ENCODE measurements around the gene TMEM233.
"Not testable (repeated sequence)": the region's sequence is repeated elsewhere in the genome, so short reads cannot be mapped to it uniquely, and the experiment has no call there.

Gene TMEM233

DNA sequence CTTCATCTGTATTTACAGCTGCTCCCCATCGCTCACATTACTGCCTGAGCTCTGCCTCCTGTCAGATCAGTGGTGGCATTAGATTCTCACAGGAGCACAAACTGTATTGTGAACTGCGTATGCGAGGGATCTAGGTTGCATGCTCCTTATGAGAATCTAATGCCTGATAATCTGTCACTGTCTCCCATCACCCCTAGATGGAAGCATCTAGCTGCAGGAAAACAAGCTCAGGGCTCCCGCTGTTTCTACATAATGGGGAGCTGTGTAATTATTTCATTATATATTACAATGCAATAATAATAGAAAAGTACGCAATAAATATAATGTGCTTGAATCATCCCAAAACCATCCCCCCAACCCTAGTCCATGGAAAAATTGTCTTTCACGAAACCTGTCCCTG is 64.6 kb downstream of the TMEM233 start:
- not testable (repeated sequence) for DNase-seq (ENCODE audit: low read depth)

DNA sequence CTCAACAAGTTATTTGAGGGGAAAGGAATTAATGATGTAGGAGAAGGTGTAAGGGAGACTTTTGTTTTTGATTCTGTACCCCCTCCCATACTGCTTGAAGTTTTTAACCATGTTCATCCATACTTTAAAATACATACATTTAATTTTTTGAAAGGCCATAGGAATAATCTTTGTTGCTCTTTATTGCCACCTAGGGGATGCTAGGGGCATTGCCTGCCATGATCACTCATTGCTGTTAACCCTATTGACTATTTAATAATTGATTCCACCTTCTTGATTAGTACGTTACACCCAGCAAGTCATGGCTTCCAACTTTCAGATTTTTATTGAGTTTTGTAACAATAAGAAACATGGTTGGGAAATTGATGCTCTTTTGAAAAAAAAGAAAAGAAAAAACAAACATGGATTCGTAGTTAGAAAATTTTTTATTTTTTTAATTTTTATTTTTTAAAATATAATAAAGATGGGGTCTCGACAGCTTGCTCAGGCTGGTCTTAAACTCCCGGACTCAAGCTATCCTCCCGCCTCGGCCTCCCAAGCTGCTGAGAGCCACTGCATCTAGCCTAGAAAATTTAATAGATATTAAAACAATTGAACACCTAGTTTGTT is 65.8 kb downstream of the TMEM233 start:
- DNase-seq (ENCODE audit: low read depth) = peak; percentile 19

DNA sequence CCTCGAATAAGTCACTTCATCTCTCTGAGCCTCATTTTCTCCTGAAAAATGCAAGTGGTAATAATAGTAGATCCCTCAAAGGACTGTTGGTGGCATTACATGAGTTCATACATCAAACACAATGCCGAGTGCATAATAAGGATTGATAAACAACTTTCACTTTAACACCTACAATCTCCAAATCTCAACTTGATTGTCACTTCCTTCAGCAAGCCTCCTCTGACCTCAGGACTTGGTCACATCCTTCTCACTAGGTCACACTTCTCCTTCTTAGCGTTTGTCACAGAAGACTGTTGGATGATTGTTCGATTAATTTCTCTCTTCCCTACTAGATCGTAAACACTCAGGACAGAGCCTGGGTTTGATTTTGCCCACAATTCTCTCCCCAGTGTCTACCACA is 66.5 kb downstream of the TMEM233 start:
- no peak for DNase-seq (ENCODE audit: low read depth)

DNA sequence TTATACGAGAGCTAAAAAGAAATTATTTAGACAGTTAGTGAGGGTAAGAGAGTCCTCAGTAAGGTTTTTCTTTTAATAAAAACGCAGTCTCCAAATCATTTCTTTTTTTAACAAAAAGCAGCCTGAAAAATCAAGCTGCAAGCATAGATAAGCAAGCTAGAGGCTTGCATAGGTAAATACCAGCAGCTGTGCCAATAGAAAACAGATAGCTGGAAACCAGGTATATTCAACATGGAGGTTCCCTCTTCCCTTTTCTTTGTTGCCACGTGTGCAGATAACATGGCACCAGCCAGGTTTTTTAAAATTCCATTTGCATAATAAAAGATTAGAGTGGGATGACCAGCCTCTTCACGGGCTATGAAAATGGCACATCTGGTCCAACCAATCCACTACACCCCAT is 68.3 kb downstream of the TMEM233 start:
- DNase-seq (ENCODE audit: low read depth) = no peak

DNA sequence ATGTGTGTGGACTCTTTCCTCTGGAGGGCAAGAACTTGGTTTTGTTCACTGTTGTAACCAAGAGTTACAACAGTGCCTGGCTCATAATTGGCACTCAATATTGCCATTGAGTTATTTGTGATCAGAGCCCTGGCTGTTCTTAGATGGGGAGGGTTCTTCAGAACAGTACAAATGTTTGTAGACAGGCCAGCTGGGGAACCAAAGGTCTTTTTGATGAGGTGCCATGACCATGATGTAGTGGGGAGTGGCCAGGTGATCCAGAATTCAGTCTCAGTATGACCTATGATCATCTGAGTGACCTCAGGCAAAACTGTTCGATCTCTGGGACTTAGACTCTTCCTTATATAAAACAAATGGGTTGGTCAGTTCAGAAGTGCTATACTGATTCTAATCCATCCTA is 71.1 kb downstream of the TMEM233 start:
- DNase-seq (ENCODE audit: low read depth) = no peak

DNA sequence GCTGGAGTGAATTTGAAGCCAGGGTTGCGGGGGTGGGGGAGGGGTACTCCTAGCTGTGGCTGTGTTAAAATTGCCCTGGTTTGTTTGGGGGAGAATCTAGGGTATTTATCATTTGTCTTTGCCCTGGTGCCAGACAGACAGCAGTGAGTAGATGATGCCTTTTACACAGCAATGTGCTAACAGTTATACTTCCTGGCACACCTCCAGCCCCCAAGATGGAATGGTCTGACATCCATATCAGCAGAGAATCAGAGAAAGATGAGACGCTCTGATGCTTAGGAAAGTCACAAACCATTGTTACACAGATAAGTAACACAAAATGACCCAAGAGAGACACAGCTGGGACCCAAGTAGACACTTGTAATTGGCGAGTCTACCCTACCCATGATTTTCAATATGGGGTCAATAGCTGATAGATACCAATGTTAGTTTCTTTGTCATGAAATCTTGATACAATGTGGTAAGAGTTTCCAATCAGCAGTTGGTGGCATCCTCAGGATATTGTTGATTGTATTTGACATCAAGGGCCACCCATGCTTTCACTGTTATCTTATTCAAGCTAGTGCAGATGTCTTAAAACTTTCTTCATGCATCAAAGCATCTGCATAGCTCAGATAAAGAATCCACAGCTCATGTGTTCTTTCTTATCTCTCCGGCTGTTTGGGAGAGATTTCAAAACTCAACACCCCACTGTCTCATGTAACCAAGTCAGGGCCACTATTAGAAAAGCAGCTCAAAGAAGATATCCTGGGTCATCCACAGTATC is 71.8 kb downstream of the TMEM233 start:
- DNase-seq (ENCODE audit: low read depth) = no peak

DNA sequence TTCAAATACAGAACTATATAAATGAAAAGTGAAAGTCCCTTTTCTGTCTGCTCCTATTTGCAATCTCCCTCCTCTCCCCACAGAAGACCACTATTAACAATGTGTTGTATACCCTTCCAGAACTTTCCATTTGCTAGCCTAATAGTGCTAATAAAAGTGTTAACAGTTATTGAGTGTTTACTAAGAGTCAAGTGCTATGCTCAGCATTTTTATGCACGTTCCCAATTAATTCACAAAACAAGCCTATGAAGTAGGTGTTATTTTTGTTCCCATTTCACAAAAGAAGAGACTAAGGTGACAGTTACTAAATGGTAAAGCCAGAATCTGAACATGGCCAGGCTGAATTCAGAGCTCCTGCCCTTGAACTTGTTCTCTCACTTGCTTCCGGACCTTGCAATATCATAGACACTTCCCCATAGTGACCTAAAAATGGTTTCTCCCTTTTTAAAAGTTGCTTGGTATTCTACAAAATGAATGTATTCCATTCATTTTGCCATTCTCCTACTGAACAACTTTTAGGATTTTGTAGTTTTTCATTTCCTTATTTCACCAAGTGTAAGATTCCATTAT is 72.7 kb downstream of the TMEM233 start:
- DNase-seq (ENCODE audit: low read depth) = no peak

DNA sequence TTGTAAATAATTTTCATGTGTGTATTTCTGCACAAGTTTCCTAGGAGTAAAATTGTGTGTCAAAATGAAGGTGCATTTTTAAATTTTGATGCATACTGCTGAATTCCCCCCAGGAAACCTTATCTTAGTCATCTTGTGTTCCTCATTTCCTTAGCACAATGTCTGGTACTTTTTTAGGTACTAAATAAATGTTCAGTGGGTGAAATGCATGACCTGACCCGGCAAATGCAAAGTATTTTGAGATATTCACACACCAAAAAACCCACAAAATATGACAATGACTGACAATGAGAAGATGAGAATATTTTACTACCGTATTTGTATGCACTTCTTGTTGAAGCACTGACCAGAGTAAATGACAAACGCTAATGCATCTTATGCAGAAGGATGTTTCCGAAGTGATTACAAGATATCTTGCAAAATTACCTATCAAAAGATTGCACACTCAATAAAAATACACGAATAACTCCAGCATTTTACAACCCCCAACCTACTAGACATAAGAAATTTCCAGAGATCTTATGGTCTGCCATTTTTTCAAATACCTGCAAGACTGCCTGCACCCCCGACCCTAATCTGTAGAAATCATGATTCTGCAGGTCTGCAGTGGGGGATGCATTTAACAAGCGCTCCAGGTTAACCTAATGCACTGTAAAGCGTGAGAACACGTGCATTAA is 73.5 kb downstream of the TMEM233 start:
- no peak for DNase-seq (ENCODE audit: low read depth)

DNA sequence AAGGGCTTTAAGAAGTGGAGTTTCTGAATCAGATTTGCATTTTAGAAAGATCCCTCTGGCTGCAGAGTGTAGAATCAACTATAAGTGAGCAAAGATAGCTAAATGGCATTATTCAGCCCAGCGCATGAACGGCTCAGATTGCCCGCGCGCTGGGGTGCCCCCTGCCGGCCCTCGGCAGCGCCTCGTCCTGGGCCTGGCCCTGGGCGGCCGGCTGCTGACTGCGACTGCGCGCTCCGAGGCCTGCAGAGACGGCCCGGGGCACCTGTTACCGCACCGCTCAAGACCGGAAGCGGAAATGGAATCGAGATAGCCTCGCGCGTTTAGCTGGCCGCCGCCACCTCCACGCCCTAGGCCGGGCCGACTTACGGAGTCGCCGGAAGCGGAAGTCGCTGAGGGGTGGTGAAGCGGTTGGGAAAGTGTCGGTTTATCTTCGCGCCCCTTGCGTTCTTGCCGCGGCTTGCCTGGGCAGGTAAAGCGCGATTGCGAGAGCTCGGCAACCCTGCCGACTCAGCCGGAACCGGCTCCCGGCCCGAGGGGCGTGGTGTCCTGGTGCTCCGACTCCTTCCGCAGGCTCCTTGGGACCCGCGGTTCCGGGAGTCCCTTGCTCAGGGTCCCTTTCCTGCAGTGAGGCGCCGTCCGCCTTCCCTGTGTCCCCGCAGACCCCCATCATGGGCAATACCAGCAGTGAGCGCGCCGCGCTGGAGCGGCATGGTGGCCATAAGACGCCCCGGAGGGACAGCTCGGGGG is 74.2 kb downstream of the TMEM233 start, which contains the start of gene PRKAB1:
Gene PRKAB1 (plus strand): TSS at position 557 of the 747 bp plus-strand sequence. CDS start 112 bp downstream, at position 669.
- DNase-seq (ENCODE audit: low read depth) = peak; percentile 88

DNA sequence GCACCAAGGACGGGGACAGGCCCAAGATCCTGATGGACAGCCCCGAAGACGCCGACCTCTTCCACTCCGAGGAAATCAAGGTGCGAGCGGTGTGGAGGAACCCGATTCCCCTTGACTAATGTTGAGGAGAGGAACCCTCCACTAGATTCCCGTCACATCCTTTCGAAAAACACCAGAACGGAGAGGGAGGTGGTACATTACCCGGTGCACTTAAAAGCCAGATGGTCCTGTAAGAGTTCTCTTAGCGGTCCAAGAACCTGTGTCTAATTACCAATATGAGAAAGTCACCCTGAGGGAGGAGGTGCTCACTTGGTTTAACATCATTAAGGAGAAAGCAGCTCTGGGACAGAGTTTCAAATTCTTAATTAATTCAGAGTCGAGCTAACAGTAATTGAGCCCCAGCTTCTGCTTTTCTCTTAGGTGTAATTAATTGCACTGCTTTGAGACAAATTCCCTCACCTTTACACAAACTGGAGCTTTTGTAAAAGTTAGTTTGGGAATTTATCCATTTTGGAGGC is 74.8 kb downstream of the TMEM233 start:
- no peak for DNase-seq (ENCODE audit: low read depth)

DNA sequence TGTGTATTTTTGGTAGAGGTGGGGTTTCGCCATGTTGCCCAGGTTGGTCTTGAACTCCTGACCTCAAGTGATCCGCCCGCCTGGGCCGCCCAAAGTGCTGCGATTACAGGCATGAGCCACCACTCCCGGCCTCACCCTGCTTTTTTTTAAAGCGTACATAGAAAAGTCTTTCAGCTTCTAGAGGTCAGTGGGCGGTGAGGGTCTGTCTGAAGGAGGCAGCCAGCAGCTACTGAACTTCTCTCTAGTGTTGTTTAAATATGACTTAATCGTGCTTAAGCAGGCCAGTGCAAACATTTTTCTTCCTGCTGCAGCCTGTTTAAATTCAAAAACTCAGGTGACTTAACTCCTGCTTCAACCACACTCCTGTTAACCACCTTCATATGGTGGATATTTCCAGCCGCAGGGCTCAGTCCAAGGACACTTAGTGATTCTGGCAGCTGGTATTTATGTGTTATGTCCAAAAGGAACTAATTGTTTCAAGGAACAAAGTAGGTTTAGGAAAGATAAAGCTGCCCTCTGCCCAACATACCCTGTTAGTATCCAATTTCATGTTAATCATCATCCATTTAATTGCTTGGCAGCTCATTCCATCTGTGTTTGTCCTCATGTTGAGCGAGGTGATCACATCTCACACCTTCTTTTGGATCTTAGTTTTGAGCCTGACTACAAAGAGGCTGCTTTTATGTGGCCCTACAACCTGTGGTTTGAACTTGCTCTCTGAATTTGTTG is 76.3 kb downstream of the TMEM233 start:
- no peak for DNase-seq (ENCODE audit: low read depth)

DNA sequence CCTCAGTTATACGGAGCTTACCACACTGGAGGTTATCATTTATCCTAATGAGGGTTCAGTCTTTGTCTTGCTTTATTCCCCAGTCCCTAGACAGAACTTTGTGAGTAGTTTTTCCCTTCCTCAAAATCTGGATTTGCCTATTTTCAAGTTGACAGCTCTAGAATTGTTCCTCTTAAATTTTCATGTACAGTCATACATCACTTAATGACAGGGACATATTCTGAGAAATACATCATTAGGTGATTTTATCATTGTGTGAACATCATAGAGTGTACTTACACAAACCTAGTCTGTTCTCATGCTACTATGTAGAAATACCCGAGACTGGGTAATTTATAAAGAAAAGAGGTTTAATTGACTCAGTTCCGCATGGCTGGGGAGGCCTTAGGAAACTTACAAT is 77.5 kb downstream of the TMEM233 start:
- no peak for DNase-seq (ENCODE audit: low read depth)

DNA sequence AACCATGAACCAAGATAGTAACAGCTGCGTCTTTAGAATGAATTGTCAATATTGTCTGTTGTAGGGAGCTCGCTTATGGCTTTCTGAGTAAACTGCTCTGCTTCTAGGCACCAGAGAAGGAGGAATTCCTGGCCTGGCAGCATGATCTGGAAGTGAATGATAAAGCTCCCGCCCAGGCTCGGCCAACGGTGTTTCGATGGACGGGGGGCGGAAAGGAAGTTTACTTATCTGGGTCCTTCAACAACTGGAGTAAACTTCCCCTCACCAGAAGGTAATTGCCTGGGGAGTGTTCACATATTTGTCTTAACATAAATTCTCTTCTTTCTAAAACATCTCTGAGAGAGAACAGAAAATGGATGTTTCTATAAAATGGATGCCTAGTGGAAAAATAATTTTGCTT is 78.6 kb downstream of the TMEM233 start:
- no peak for DNase-seq (ENCODE audit: low read depth)

DNA sequence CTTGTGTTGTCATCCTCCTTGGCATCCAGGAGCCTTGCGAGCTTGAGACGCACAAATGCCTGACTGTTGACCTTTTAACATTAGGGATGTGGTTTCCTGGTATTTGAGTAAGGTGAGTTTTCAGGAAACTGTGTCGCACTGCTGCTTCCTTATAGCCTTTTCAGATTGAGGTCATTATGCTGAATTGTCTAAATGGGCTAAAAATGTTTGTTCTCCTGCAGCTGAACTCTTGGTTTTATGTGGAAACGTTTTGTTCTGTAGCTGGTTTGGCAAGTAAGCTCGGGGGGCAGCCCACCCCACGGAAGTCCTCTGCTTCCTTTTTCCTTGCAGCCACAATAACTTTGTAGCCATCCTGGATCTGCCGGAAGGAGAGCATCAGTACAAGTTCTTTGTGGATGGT is 80.1 kb downstream of the TMEM233 start:
- DNase-seq (ENCODE audit: low read depth) = no peak

DNA sequence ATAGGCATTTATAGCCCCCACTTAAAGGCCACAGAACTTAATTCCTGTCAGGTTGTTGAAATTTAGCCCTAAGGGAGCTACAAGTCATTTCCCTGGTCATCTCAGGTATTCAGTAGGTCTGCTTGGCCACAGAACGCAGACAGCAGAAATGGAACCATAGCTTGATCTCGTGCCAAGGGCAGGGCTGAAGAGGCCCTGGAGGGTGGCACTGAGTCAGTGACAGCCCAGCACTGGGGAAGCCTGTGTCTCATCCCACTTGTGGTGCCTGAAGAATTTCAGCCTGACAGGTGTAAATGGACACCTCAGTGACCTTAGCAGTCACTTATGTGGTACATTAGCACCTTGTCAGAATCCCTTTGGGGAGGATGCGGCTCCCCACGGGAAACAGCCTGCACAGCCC is 81.0 kb downstream of the TMEM233 start:
- no peak for DNase-seq (ENCODE audit: low read depth)

DNA sequence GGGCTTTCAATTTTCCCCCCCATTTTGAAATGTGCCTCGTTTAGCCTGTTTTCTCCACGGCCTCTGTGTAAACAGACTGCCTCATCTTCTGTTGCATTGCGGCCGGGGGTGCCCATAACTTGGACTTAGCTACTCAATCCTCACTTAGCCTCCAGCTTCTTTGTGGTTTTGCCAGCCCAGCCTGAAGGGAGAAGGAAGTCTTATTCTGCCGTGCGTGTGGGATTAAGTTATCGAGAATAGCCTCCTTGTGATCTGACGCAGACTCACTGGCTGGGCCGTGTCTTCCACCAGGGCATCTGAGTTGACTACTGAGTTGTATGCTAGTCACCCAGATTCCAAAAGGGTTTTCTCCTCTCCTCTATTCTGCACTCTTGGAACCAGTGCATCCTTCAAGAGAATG is 82.4 kb downstream of the TMEM233 start:
- no peak for DNase-seq (ENCODE audit: low read depth)

DNA sequence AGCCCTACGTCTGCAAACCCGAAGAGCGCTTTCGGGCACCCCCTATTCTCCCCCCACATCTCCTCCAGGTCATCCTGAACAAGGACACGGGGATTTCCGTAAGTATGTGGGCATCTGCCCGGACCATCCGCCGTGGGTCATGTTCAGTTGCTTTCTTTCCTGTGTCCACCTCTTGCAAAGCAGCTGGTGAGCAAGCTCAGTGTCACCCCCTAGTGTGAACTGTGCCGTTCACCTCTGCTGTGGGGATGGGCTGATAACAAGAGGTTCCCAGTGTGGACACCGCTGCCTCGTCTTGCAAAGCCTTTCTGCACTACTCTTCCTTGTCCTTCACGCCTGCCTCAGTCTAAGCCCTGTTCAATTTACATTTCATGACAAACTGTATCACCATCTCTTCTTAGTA is 83.0 kb downstream of the TMEM233 start:
- DNase-seq (ENCODE audit: low read depth) = no peak

DNA sequence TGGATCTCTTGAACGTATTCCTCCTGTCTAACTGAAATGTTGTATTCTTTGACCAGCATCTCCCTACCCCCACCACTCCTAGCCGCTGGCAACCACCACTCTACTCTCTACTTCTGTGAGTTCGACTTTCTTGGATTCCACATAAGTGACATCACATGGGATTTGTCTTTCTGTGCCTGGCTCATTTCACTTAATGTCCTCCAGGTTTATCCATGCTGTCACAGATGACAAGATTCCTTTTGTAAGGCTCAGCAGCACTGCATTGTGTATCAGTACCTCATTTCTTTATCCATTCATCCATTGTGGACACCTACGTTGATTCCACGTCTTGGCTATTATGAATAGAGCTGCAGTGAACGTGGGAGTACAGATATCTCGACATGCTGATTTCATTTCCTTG is 84.9 kb downstream of the TMEM233 start:
- no peak for DNase-seq (ENCODE audit: low read depth)

DNA sequence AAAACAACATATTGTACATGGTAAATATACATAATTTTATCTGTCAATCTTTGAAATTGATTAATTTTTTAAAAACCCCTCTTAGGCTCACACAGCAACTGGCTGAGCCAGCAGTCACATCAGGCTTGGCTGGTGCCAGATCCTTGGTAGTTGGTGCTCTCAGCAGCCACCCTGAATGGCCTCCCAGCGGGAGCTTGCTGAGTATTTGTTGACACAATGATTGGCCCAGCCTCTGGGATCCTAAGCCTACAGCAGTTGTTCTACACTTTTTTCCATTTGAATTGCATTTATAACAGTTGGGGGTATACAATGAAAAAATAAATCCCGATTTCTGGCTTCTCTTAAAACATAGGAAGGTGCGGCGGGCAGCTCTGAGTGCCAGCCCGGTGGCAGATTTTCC is 85.5 kb downstream of the TMEM233 start:
- no peak for DNase-seq (ENCODE audit: low read depth)

DNA sequence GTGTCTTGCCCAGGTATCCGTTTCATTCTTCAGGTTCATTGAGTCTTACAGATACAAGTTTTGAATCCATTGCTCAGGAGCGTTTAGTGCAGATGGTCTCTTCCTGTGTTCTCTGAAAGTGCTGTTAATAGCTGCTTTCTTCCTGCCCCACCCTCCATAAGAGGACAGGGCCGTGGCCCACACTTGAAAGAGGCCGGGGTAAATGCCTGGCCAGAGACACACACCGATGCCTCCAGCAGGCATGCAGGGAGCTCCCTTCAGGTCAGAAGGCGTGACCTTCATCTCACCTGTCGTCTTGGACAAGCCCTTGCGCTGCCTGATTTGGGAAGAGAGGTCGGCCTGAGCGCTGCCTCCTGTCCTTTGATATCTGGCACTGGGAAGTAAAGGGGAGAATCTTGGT is 85.9 kb downstream of the TMEM233 start:
- no peak for DNase-seq (ENCODE audit: low read depth)

DNA sequence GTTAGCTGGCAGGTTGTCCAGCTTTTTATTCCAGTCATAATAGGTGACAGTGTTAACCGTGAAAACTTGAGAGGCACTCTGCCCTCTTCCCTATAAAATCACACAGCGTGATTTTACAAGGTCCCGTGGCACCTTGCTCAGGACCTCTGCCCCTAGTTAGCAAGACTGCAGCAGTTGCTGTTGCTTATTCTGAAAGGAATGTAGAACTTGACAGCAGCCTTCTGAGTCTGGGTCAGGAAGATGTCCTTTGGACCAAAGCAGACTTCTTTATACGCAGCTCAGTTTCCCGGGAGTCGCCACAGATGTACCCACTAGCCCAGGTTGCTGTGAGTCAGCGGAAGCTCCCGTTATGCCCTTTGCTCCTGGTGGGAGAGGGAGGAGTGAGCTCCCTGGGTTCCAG is 87.5 kb downstream of the TMEM233 start:
- DNase-seq (ENCODE audit: low read depth) = no peak
